MM.1S (cell line): ENCODE data around the gene NUP210L.

Experiments
- DNase-seq: peaks from one replicate; pipeline ENCODE4 v3.0.0-alpha.2; 2015
- H2AFZ ChIP-seq: fragments of 300-600 bp; sonication (generic); 2 replicates; pipeline ENCODE4 v1.6.0; 2016; ENCODE audit warnings: antibody characterized with exemption, low read length
- H3F3A ChIP-seq: fragments of 300-600 bp; sonication (generic); 2 replicates; pipeline ENCODE4 v1.6.1; 2016; ENCODE audit warnings: mild to moderate bottlenecking, antibody characterized with exemption, low read length, moderate library complexity, mixed read lengths; ENCODE audit not compliant: insufficient read depth
- H3K27ac ChIP-seq: fragments of 300-600 bp; sonication (generic); 2 replicates; pipeline ENCODE4 v1.5.1; 2016; ENCODE audit warnings: mild to moderate bottlenecking, low read length
- H3K27me3 ChIP-seq: fragments of 300-600 bp; sonication (generic); replicated peaks from 2 replicates; pipeline ENCODE4 v1.6.0; 2016; ENCODE audit warnings: low read length; ENCODE audit not compliant: insufficient read depth
- H3K36me3 ChIP-seq: fragments of 300-600 bp; sonication (generic); replicated peaks from 2 replicates; pipeline ENCODE4 v1.6.1; 2016; ENCODE audit warnings: mild to moderate bottlenecking, low read length, mixed read lengths; ENCODE audit not compliant: insufficient read depth
- H3K4me1 ChIP-seq: fragments of 300-600 bp; sonication (generic); 2 replicates; pipeline ENCODE4 v1.6.1; 2016; ENCODE audit warnings: low read length, mixed read lengths
- H3K4me2 ChIP-seq: fragments of 300-600 bp; sonication (generic); 2 replicates; pipeline ENCODE4 v1.6.0; 2016; ENCODE audit warnings: low read depth, low read length
- H3K4me3 ChIP-seq: fragments of 300-600 bp; sonication (generic); 2 replicates; pipeline ENCODE4 v1.5.1; 2016; ENCODE audit warnings: low read length, mixed read lengths
- H3K79me2 ChIP-seq: fragments of 300-600 bp; sonication (generic); 2 replicates; pipeline ENCODE4 v1.6.1; 2016; ENCODE audit warnings: mixed run types, low read length, mixed read lengths
- H3K9ac ChIP-seq: fragments of 300-600 bp; sonication (generic); 2 replicates; pipeline ENCODE4 v1.6.1; 2016; ENCODE audit warnings: low read length, mixed read lengths
- H3K9me2 ChIP-seq: fragments of 300-600 bp; sonication (generic); replicated peaks from 2 replicates; pipeline ENCODE4 v1.6.1; 2016; ENCODE audit warnings: mild to moderate bottlenecking, low read length, mixed read lengths; ENCODE audit not compliant: insufficient read depth
- H3K9me3 ChIP-seq: fragments of 300-600 bp; sonication (generic); replicated peaks from 2 replicates; pipeline ENCODE4 v1.6.1; 2016; ENCODE audit warnings: mild to moderate bottlenecking, low read length, mixed read lengths; ENCODE audit not compliant: insufficient read depth
- H4K20me1 ChIP-seq: fragments of 300-600 bp; sonication (generic); 2 replicates; pipeline ENCODE4 v1.6.1; 2016; ENCODE audit warnings: mild to moderate bottlenecking, low read length, moderate library complexity, mixed read lengths; ENCODE audit not compliant: insufficient read depth
- CTCF ChIP-seq: fragments of 300-600 bp; sonication (generic); IDR thresholded peaks from 2 replicates; pipeline ENCODE4 v1.5.1; 2016; ENCODE audit warnings: antibody characterized with exemption, low read length, mixed read lengths
- EZH2 ChIP-seq: fragments of 300-600 bp; sonication (generic); optimal IDR thresholded peaks from 2 replicates; pipeline ENCODE3; 2017; ENCODE audit warnings: low read depth, mild to moderate bottlenecking, antibody characterized with exemption, low read length, mixed read lengths
- EZH2phosphoT487 ChIP-seq: fragments of 300-600 bp; sonication (generic); IDR thresholded peaks from 2 replicates; pipeline ENCODE4 v1.6.1; 2018; ENCODE audit warnings: antibody characterized with exemption, low read length

Gene NUP210L

DNA sequence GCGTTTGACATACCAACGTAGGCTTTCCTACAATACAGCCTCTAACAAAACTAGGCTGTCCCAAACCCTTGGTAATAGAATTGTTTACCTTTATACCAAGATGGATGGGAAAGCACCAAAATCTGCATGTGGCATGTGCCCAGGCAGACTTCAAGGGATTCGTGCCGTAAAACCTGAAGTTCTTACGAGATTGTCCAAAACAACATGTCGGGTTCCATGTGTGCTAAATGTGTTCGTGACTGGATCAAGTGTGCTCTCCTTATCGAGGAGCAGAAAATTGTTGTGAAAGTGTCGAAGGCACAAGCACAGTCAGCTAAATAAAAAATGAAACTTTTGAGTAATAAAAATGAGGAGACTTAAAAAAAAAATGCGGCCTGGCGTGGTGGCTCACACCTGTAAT is 159.2 kb downstream of the NUP210L start:
- H2AFZ ChIP-seq, result no peak overlapping the region
- H3K4me2 ChIP-seq, result no peak overlapping the region
- H3F3A ChIP-seq, result peaks cover 46% of the 10 kb centered on the region
- H3K9me2 ChIP-seq, result no peaks in the 10 kb centered on the region
- H3K36me3 ChIP-seq, result peaks cover 17% of the 10 kb centered on the region
- H3K9ac ChIP-seq, result no peak overlapping the region
- no peak for TF ChIP-seq EZH2phosphoT487
- no peak for TF ChIP-seq EZH2
- TF ChIP-seq CTCF, result no peak
- no peaks in the 10 kb centered on the region for H3K9me3 ChIP-seq
- H3K27me3 ChIP-seq, result no peaks in the 10 kb centered on the region
- H3K4me3 ChIP-seq, result no peak overlapping the region
- peaks cover 21% of the 10 kb centered on the region for H3K79me2 ChIP-seq
- peaks cover 12% of the 10 kb centered on the region for H3K4me1 ChIP-seq
- H3K27ac ChIP-seq, result no peak overlapping the region
- H4K20me1 ChIP-seq, result no peaks in the 10 kb centered on the region
- no peak for DNase-seq

DNA sequence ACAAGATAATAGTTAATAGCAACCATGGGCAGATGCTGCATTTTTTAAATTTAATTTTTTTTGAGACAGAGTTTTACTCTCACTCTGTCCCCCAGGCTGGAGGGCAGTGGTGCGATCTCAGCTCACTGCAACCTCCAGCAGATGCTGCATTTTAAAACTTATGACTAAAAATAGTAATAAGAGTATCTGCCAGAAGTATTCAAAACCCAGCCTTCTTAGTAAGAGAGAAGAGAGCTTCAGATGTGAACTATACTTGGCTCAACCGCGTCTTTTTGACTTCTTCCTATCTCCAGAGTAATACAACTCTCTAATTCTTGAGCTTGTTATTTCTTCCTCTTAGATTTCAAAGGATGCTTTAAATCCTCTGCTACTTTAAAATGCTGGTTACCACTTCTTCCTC is 159.7 kb downstream of the NUP210L start:
- Histone ChIP-seq H3K36me3 (peaks cover 17% of the 10 kb centered on the region), H3K79me2 (peaks cover 21% of the 10 kb centered on the region)

GRCh38 chr1:153991806-153992205 is 163.1 kb downstream of the NUP210L start:
- H3K4me3 ChIP-seq, result peak overlapping the region; percentile 89
- peaks cover 21% of the 10 kb centered on the region for H3K79me2 ChIP-seq
- no peaks in the 10 kb centered on the region for H3K9me3 ChIP-seq
- no peaks in the 10 kb centered on the region for H3K9me2 ChIP-seq
- no peak overlapping the region for H2AFZ ChIP-seq
- H3K27me3 ChIP-seq, result no peaks in the 10 kb centered on the region
- TF ChIP-seq EZH2 (no peak), CTCF (no peak), EZH2phosphoT487 (no peak)
- peaks cover 17% of the 10 kb centered on the region for H3K36me3 ChIP-seq
- H3K9ac ChIP-seq, result peak overlapping the region; percentile 92; the same call in 1 of the 2 replicates
- peak overlapping the region; percentile 63; the same call in 1 of the 2 replicates for H3K27ac ChIP-seq
- peaks cover 15% of the 10 kb centered on the region for H3K4me1 ChIP-seq
- H3F3A ChIP-seq, result peaks cover 54% of the 10 kb centered on the region
- H4K20me1 ChIP-seq, result no peaks in the 10 kb centered on the region
- H3K4me2 ChIP-seq, result peak overlapping the region; percentile 60
- DNase-seq, result no peak

More for the DNA sequence above, 159.7 kb downstream of the NUP210L start:
- peaks cover 46% of the 10 kb centered on the region for H3F3A ChIP-seq
- H3K27me3 ChIP-seq, result no peaks in the 10 kb centered on the region
- no peak overlapping the region for H2AFZ ChIP-seq
- no peak for TF ChIP-seq EZH2phosphoT487
- no peak for TF ChIP-seq EZH2
- no peak for TF ChIP-seq CTCF
- H3K4me3 ChIP-seq, result no peak overlapping the region
- H3K4me1 ChIP-seq, result peaks cover 12% of the 10 kb centered on the region
- H3K9ac ChIP-seq, result no peak overlapping the region
- H3K27ac ChIP-seq, result no peak overlapping the region
- DNase-seq, result no peak
- no peak overlapping the region for H3K4me2 ChIP-seq
- no peaks in the 10 kb centered on the region for H3K9me3 ChIP-seq
- H3K9me2 ChIP-seq, result no peaks in the 10 kb centered on the region
- no peaks in the 10 kb centered on the region for H4K20me1 ChIP-seq
